ENCODE results near the gene ARHGAP45.

DNA sequence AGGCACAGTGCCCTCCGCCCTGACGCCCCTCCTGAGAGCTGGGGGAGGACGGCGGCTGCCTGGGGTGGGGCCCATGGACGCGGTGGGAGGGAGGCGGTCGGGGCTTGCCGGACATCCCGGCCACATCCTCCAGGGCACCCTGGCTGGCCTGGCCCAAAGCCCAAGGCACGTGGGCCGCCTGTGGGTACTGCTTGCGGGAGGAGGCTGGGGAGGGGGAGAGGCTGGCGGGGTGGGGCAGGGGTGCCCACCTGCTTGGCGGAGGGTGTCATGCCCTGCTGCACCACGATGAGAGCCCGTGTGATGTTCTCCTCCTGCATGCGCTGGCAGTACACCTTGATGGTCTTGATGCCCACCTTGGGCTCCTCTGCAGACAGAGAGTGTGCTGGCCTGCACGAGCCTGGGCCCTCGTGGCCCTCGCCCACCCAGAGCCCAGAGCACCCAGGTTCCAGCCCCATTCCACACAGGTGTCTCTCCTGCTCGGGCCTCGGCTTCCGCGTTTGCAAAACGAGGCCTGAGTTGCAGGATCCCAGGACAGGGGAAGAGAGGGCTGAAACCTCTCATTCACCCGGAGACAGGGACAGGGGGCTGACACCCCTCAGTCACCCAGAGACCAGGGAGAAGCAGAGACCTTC, 24.7 kb downstream of the ARHGAP45 start:
- no peak for TF ChIP-seq CTCF (IDR thresholded peaks at IDR 0.05)
- no peak for TF ChIP-seq POLR2A (IDR thresholded peaks at IDR 0.05)

Data from testis (tissue), 2 donors.